ENCODE measurements around the gene LAMTOR2. TPM values are rescaled to one million over a fixed set of nuclear protein-coding genes. Genes with fewer than 3 reads are reported as not detected.
A peak's percentile ranks its signal among the peaks of the same experiment; 100 is the strongest.
"Not testable (repeated sequence)": the region's sequence is repeated elsewhere in the genome, so short reads cannot be mapped to it uniquely, and the experiment has no call there.

LAMTOR2 gene
- total RNA-seq, 2 experiments from 2014 or later, result 59.3 to 60.6 TPM

- no peak for DNase-seq
- H3K27me3 Mint-ChIP-seq, result no peaks in the 10 kb centered on the region
- H3K4me3 Mint-ChIP-seq, result peak overlapping the region; percentile 96
- H3K27ac Mint-ChIP-seq, result peak overlapping the region; percentile 85
- ATAC-seq, result no peak
- no peaks in the 10 kb centered on the region for H3K9me3 Mint-ChIP-seq (ENCODE audit: low read depth)
- H3K4me1 Mint-ChIP-seq, result peaks cover 29% of the 10 kb centered on the region
- CTCF ChIA-PET, result interaction anchor here (0.9 to 1.3 kb wide), 2 partner anchors 37 to 118 kb away, joined by 3 read pairs; no protein-coding TSS in a partner anchor
- peaks cover 9% of the 10 kb centered on the region for H3K36me3 Mint-ChIP-seq
Measured at GRCh38 chr1:156055281-156056048, 883 bp downstream of the LAMTOR2 start.

DNA sequence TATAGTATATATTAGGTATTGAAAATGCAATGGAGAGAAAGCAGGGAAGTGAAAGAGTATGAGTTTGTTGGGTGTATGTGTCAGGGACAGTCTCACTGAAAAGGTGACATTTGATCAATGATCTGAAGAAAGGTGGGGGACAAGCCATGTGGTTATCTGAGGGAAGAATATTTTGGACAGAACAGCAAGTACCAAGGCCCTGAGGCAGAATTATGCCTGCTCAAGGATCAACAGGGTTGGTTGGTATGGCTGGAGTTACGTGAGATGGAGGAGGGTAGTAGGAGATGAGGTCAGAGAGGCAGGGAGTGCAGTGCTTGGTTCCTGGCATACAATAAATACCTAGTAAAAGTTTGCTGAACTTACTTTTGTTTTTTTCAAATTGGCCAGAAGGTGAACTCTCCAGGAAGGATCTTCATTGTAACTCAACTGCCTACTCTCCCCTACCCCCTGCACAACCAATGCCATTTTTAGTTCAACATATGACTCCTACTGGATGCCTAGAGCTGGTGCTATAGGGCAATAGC lies 1.8 kb downstream of the LAMTOR2 start:
- Mint-ChIP-seq H3K4me1 (peaks cover 29% of the 10 kb centered on the region), H3K27ac (no peak overlapping the region), H3K36me3 (peaks cover 9% of the 10 kb centered on the region), H3K27me3 (no peaks in the 10 kb centered on the region), H3K4me3 (no peak overlapping the region), H3K9me3 (ENCODE audit: low read depth) (no peaks in the 10 kb centered on the region)
- CTCF ChIA-PET, result interaction anchor here (1.3 to 2.9 kb wide), 2 partner anchors 10 to 119 kb away, joined by 3 to 15 read pairs; no protein-coding TSS in a partner anchor
- ATAC-seq (no peak), DNase-seq (no peak)

DNA sequence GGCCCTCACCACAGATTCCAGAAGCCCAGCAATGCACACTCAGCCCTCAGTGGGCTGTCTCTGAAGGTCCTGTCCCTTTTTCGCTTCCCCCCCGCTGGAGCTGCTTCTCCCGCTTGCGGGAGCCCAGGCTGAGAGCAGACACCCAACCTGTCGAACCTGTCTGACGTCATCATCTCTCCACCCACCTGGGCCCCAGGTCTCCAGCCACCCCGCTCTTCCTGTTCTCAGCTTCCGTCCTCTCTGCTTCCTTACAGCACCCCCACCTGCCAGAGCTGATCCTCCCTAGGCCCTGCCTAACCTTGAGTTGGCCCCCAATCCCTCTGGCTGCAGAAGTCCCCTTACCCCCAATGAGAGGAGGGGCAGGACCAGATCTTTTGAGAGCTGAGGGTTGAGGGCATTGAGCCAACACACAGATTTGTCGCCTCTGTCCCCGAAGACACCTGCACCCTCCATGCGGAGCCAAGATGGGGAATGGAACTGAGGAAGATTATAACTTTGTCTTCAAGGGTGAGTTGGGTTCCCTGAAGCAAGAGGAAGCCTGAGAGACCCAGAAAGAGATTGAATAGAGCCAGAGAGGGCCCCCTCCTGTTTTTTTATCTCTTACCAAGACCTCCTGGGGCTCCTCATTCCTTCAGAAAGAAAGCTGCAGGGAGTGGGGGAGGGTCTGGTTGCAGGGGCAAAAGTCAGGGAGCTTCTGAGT lies 6.5 kb downstream of the LAMTOR2 start, which contains the start of gene RAB25:
Gene RAB25, plus strand, starts transcription at position 224 of the 700 bp plus-strand sequence. Its CDS starts 241 bp downstream, at position 465.
- DNase-seq (no peak), ATAC-seq (no peak)
- Mint-ChIP-seq H3K9me3 (ENCODE audit: low read depth) (no peaks in the 10 kb centered on the region), H3K36me3 (peaks cover 9% of the 10 kb centered on the region), H3K4me3 (no peak within 1 kb of the TSS), H3K27ac (no peak within 1 kb of the TSS), H3K4me1 (peaks cover 17% of the 10 kb centered on the region), H3K27me3 (no peaks in the 10 kb centered on the region)
- CTCF ChIA-PET, result interaction anchor here (1.6 kb wide), 1 partner anchor 30 kb away, joined by 6 read pairs; no protein-coding TSS in a partner anchor

GRCh38 chr1:156062189-156062588 lies 7.6 kb downstream of the LAMTOR2 start:
- DNase-seq (no peak), ATAC-seq (no peak)
- Mint-ChIP-seq H3K4me3 (no peak overlapping the region), H3K4me1 (peaks cover 19% of the 10 kb centered on the region), H3K27ac (no peak overlapping the region), H3K36me3 (peaks cover 4% of the 10 kb centered on the region), H3K9me3 (ENCODE audit: low read depth) (no peaks in the 10 kb centered on the region), H3K27me3 (no peaks in the 10 kb centered on the region)
- CTCF ChIA-PET, result no interaction called here

GRCh38 chr1:156063997-156064285 lies 9.4 kb downstream of the LAMTOR2 start:
- ATAC-seq (no peak), DNase-seq (no peak)
- no peaks in the 10 kb centered on the region for H3K9me3 Mint-ChIP-seq (ENCODE audit: low read depth)
- no peak overlapping the region for H3K27ac Mint-ChIP-seq
- H3K4me1 Mint-ChIP-seq, result peaks cover 18% of the 10 kb centered on the region
- CTCF ChIA-PET, result interaction anchor here (0.9 to 3.1 kb wide), 5 partner anchors 28 to 118 kb away, joined by 3 to 22 read pairs (median 3); partner anchors contain the start of gene SSR2
- no peaks in the 10 kb centered on the region for H3K27me3 Mint-ChIP-seq
- no peaks in the 10 kb centered on the region for H3K36me3 Mint-ChIP-seq
- H3K4me3 Mint-ChIP-seq, result no peak overlapping the region

DNA sequence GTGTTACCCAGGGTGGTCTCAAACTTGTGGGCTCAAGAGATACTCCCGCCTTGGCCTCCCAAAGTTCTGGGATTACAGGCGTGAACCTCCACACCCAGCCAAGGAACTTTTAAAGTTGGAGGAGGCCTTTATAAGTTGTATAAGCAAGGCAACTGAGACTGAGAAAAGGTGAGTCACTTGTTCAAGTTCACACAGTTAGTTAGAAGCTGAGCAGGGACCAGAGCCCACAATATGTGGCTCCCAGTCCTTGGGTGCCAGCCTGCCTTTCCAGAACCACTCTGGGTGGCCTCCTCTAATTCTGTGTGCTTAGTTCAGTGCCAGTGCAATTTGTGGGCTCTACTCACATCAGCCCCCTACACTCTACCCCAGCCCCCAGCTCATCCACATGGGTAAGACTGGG lies 10.0 kb downstream of the LAMTOR2 start:
- ATAC-seq, result no peak
- no peaks in the 10 kb centered on the region for H3K36me3 Mint-ChIP-seq
- H3K27ac Mint-ChIP-seq, result no peak overlapping the region
- CTCF ChIA-PET, result interaction anchor here (0.9 to 3.9 kb wide), 7 partner anchors 18 to 127 kb away, joined by 3 to 22 read pairs (median 4); partner anchors contain the start of genes MEX3A and SSR2
- DNase-seq, result no peak
- no peak overlapping the region for H3K4me3 Mint-ChIP-seq
- H3K4me1 Mint-ChIP-seq, result peaks cover 18% of the 10 kb centered on the region
- no peaks in the 10 kb centered on the region for H3K27me3 Mint-ChIP-seq
- no peaks in the 10 kb centered on the region for H3K9me3 Mint-ChIP-seq (ENCODE audit: low read depth)

DNA sequence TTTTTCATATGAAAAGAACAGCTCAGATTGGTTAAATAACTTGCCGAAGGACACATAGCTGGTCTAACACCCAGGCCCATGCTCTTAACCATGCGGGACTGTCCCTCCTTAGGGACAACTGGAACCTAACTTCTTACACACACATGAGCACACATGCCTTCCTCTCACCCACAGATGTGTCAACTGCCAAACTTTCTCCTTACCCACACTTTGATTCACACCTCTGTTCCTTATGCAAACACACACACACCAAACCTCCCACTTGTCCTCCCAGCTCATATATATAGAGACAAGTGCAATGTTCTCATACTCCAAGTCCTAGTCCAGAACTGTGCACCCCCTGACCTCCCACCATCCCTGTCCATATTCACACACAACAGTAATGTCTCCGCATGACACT lies 10.6 kb downstream of the LAMTOR2 start:
- CTCF ChIA-PET, result interaction anchor here (1.2 to 3.9 kb wide), 13 partner anchors 17 to 320 kb away, joined by 3 to 22 read pairs (median 9); partner anchors contain the start of genes KHDC4, LMNA, MEX3A and SSR2
- Mint-ChIP-seq H3K36me3 (no peaks in the 10 kb centered on the region), H3K4me3 (no peak overlapping the region), H3K9me3 (ENCODE audit: low read depth) (no peaks in the 10 kb centered on the region), H3K4me1 (peaks cover 18% of the 10 kb centered on the region), H3K27me3 (no peaks in the 10 kb centered on the region), H3K27ac (peak overlapping the region; percentile 2)
- ATAC-seq, result no peak
- no peak for DNase-seq

GRCh38 chr1:156065871-156066270 lies 11.3 kb downstream of the LAMTOR2 start:
- H3K27ac Mint-ChIP-seq, result no peak overlapping the region
- CTCF ChIA-PET, result interaction anchor here (0.6 to 3.9 kb wide), 52 partner anchors 8 to 815 kb away, joined by 3 to 24 read pairs (median 5); partner anchors contain the start of genes ARHGEF2, KHDC4, LAMTOR2 and LMNA
- peaks cover 18% of the 10 kb centered on the region for H3K4me1 Mint-ChIP-seq
- no peak for DNase-seq
- no peaks in the 10 kb centered on the region for H3K27me3 Mint-ChIP-seq
- no peaks in the 10 kb centered on the region for H3K36me3 Mint-ChIP-seq
- ATAC-seq, result no peak
- no peak overlapping the region for H3K4me3 Mint-ChIP-seq
- H3K9me3 Mint-ChIP-seq (ENCODE audit: low read depth), result no peaks in the 10 kb centered on the region

GRCh38 chr1:156067262-156067661 lies 12.7 kb downstream of the LAMTOR2 start:
- no peak for ATAC-seq
- H3K9me3 Mint-ChIP-seq (ENCODE audit: low read depth), result no peaks in the 10 kb centered on the region
- H3K27ac Mint-ChIP-seq, result no peak overlapping the region
- no peak overlapping the region for H3K4me3 Mint-ChIP-seq
- H3K4me1 Mint-ChIP-seq, result peaks cover 18% of the 10 kb centered on the region
- no peak for DNase-seq
- peaks cover 9% of the 10 kb centered on the region for H3K27me3 Mint-ChIP-seq
- CTCF ChIA-PET, result interaction anchor here (0.8 to 3.9 kb wide), 13 partner anchors 10 to 179 kb away, joined by 3 to 24 read pairs (median 5); partner anchors contain the start of genes KHDC4, LAMTOR2 and UBQLN4
- no peaks in the 10 kb centered on the region for H3K36me3 Mint-ChIP-seq

- H3K27me3 Mint-ChIP-seq, result peaks cover 12% of the 10 kb centered on the region
Measured at GRCh38 chr1:156069490-156070455, 15.2 kb downstream of the LAMTOR2 start.

DNA sequence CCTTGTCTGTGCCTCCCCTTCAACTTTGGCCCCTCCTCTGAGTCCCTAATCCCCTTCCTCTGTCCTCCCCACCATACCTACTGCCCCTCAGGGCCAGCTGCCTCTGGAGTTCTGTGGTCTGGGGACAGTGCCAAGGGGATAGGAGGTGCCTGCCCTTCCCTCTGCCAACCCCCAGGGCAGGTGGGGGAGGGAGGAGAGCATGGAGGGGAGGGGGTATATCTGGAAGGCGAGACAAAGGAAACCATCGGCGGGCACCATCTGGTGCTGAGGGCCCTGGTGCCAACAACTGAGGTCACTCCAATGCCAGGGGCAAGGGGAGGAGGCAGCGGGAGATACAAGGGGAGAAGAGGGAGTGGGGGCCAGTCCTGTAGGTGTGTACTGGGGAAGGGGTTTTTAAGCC lies 16.0 kb downstream of the LAMTOR2 start:
- Mint-ChIP-seq H3K4me1 (peaks cover 11% of the 10 kb centered on the region), H3K27ac (no peak overlapping the region), H3K36me3 (no peaks in the 10 kb centered on the region), H3K27me3 (peaks cover 16% of the 10 kb centered on the region), H3K4me3 (no peak overlapping the region), H3K9me3 (ENCODE audit: low read depth) (no peaks in the 10 kb centered on the region)
- ATAC-seq (no peak), DNase-seq (no peak)
- CTCF ChIA-PET, result no interaction called here

More at GRCh38 chr1:156069490-156070455, 15.2 kb downstream of the LAMTOR2 start:
- no peak for ATAC-seq
- DNase-seq, result no peak
- H3K4me3 Mint-ChIP-seq, result no peak overlapping the region
- peaks cover 18% of the 10 kb centered on the region for H3K4me1 Mint-ChIP-seq
- no peaks in the 10 kb centered on the region for H3K9me3 Mint-ChIP-seq (ENCODE audit: low read depth)
- H3K27ac Mint-ChIP-seq, result no peak overlapping the region
- CTCF ChIA-PET, result interaction anchor here (0.9 kb wide), 1 partner anchor 22 kb away, joined by 3 read pairs; no protein-coding TSS in a partner anchor
- no peaks in the 10 kb centered on the region for H3K36me3 Mint-ChIP-seq

GRCh38 chr1:156071332-156071816 lies 16.8 kb downstream of the LAMTOR2 start:
- not testable (repeated sequence) for H3K4me1 Mint-ChIP-seq; DNase-seq; H3K9me3 Mint-ChIP-seq (ENCODE audit: low read depth); H3K36me3 Mint-ChIP-seq; ATAC-seq; H3K4me3 Mint-ChIP-seq
- peak overlapping the region; percentile 21 for H3K27ac Mint-ChIP-seq
- peaks cover 18% of the 10 kb centered on the region for H3K27me3 Mint-ChIP-seq
- CTCF ChIA-PET, result interaction anchor here (0.6 kb wide), 1 partner anchor 113 kb away, joined by 4 read pairs; no protein-coding TSS in a partner anchor

Data from activated CD8-positive, alpha-beta memory T cell treated with anti-CD3 and anti-CD28 coated beads, Interleukin-2, amount 10 ng/mL, durations not matched to agents 7 days and 5 days (primary cell).